Measurements from ENCODE around the gene KRT81.
"Not testable (repeated sequence)": the region's sequence is repeated elsewhere in the genome, so short reads cannot be mapped to it uniquely, and the experiment has no call there.

The KRT81 gene

DNA sequence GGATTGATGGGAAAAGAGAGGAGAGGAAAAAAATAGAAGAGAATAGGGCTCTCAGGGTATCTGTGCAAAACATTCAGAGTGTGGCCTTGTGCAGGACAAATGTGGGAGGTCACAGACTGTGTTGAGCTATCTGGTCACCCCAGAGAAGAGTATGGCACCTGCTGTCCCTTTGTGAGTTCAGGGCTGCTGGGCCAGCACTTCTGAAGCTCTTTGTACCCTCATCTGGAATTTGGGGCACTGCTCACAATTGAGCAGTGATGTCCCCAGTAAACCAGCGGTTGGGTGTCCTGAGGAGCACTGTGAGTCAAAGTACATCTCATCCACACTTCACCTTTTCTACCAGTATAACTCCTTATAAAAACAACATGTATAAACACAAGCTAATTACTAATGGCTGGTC, 2.6 kb upstream of the KRT81 start:
- DNase-seq: no peak

DNA sequence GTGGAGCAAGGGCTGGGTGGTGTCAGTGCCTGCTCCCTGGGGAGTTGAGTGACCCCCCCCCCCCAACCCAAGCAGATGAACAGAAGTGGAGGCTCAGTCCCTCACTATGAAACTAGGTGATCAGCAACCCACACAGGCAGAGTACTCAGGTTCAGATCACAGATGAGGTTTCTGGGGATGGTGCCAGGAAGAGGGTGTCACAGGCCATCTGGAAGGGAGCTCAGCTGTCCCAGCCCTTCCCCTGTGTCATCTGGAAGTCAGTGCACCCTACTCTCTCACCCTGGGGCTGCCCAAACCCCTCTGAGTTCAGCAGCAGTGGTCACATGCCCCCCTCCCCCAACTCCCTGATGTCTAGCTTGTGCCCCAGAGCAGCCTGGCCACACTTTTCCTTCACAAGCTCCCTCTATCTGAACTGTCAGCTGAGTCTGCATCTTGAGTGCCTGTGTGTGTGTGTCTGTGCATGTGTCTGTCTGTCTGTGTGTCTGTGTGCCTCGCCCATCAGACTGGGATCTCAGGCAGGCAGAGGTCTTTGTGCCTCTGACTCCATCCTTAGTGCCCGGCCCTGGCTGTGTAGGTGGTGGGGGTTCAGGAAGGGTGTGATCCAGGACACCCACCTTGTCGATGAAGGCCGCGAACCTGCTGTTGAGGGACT, 725 bp downstream of the KRT81 start:
- not testable (repeated sequence) for DNase-seq

DNA sequence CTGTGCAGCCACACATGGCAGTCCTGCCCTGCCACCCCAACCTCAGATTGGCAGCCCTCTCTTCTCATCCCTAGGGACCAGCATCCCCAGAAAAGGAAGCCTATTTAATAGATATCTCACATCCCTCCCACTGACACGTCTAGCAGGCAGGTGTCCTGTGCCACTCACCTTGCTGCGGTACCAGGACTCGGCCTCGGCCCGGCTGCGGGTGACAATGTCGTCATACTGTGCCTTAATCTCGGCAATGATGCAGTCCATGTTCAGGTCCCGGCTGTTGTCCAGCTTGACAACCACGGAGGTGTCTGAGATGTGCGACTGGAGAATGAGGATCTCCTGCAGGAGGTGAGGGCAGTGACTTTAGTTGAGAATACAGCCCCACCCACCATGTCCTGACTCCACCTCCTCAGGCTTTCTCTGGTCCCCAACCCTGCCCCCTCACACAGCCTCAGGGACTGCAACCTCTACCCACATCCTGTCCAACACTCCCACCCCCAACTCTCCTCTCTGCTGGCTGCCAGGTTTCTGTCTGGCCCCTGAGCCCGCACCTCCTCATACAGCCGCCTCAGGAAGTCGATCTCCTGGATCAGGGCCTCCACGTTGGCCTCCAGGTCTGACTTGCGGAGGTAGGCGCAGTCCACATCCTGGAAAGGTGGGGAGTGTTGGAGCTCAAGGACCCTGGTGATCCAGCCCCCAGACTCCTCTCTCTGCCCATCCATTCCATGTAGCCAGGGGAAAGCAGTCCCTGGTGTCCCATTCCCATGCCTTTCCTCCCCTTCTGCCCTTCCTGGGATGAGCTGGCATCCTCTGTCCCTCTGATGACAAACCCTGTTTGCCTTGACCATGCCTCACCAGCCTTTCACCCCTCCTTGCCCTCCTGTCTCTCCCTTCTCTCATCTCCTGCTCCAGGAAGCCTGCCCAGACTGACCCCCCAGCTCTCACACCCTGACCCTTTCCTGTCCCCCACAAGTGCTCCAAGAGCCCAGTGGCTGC, 3.2 kb downstream of the KRT81 start:
- not testable (repeated sequence) for DNase-seq

DNA sequence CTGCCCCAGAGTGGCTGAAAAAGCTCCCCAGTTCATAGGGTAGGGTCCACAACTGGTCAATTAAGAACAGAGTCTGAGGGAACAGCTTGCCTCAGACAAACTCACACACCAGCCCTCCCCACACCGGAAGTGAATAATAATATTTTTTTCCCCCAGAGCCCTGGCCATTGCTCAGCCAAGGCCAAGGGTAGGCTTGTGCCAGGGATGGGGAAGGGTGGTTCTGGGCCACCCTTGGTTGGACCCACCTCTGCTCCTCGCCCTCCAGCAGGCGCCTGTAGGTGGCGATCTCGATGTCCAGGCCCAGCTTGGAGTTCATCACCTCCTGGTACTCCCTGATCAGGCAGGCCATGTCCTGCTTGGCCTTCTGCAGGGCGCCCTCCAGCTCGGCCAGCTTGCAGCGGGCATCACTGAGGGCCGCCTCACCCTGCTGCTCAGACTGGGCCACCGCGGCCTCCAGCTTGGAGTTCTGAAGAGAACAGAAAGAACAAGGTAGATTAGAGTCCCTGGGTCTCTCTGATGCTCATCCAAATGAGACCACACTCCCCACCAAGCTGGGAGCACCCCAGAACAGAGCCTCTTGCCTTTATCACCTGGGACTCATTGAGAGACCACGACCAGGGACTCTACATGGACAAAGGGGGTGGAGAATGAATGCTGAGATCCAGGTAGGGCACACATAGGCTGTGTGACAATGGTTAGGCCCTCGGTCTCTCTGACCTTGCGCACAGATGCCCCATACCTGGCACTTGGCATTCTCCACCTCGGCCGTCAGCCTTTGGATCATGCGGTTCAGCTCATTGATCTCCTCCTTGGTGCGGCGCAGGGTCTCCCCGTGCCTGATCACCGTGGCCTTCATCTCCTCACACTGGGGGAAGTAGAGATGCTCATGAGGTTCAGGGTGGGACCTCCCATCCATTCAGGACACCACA, 4.2 kb downstream of the KRT81 start:
- DNase-seq: not testable (repeated sequence)

DNA sequence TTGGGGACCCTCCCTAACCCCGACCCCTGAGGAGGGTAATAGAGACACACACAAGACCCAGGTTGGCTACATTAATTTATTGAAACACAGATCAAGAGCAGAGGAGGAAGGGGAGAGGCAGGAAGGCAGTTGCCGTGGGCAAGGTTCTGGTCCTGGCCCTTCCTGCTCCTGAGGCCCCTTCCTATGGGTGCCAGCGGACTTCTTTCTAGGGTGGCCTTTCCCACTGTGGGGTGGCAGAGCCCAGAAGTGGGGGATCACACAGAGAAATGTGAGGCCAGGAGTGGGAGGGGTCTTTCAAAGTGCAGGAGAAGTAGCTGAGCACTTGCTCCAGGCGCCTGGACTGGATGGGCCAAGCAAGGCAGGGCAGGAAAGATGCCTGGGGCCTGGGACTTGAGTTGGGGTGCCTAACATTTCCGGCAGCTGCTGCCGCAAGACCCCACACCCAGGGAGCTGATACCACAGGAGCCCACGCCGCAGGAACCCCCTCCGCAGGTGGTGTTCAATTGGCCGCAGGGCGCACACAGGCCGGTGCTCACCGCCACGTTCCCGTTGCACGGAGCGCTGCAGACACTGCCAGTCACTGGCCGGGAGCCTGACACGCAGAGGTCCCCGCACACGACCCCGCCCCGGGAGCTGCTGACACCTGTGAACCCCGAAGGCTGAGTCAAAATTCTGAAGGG, 5.3 kb downstream of the KRT81 start:
- no peak for DNase-seq

DNA sequence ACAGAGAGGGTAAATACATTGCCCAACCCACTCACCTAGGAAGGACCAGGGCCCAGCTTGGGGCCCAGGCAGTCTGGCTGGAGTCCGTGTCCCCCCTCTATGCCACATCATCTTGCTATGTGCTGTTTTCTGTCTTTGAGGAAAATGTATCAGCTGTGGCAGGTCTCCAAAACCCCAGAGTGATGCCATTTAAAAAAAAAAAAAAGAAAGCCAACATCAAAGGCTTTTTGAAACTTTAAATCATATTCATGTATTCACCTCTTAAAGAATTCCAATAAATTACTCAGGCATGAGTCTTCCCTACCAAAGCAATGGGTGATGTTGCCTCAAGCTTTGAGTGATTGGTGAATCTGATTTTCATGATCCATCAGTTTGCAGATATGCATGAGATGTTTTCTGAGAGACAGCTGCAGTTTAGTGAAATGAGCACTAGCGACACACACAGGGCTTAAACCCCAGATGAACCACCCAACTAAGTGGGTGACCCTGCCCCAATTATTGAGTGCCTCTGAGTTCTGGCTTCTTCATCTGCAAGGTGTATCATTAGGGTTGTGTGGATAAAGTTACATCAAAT, 6.1 kb downstream of the KRT81 start:
- DNase-seq: no peak

DNA sequence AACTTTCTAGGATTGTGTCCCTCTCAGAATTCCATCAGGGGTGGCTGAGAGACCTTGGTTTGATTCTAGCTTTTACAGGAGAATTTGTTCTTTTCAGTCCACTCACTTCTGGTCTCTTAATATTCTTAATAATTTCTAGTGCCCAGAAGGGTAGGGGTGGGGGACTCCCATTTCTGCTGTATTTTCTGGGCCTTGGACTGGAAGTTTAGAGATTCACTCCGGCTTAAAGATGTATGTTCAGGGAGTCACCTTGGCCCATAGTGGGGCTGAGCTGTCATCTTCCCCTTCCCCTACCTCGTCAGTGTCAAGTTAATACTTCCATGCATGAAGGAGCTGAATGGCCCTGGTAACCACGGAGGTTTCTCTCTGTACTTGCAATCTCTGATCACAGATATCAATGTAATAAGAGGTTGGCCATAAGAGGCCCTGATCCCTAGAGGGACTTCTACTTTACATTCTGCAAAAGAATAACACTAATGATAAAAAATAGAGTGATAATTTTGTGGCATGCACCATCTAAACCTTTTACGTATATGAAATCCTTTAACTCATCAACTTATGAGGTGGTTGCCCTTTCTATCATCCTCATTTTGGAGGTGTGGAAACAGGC, 6.7 kb downstream of the KRT81 start:
- no peak for DNase-seq

DNA sequence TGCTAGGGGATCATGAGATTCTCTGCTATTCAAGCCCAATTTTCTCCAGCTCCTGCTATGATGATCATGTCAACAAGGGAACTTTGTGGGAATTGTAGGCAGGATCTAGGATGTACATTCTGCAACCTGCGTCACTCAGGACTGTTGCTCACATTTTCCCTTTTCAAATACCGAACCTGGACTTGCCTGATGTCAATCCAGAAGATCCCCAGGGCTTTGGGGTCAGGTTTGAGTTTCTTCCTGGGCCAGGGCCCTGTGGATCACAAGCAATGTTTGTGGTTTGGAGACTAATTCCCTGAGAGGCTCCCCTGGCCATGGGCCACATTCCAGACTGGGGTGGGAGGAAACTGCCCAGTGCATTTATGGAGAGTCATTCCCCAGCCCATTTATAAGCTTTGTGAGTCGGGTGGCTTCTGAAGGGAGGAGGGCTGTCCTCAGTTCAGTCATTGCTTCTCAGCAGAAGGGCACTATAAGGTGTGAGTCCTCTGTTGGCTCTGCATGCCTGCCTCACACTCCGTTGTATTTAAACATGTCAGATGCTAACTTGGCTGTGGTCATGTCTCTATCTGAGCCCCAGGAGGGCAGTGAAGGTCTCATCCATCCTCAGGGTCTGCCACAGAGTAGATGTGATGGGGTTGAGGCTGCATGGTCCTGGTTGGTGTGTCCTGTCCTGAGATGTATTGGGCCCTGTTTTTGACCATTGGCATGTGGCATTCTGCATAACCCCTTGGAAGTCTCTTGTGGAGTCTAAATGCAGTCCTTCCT, 10.4 kb downstream of the KRT81 start:
- DNase-seq: no peak

DNA sequence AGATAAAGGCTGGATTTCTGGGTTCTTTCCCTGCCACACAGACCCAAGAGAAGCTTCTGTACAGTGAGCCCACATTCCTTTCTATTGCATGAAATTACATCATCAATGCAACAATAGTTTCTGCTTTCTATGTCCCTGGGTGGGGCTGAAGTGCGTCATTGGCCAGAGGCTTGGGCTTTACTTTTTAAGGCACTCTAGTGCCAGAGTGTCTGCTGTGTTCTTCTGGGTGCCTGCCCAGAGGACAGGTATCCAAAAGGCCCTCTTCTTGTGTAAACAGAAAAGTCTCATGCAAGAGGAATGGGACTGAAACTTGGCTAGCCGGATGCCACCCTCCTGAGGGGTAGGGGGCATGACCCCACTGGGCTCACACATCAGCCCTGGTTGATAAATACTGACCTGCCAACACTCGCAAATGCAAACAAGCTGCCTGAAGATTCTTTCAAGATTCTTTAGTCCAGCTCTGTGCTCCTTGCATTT, 11.0 kb downstream of the KRT81 start:
- no peak for DNase-seq

DNA sequence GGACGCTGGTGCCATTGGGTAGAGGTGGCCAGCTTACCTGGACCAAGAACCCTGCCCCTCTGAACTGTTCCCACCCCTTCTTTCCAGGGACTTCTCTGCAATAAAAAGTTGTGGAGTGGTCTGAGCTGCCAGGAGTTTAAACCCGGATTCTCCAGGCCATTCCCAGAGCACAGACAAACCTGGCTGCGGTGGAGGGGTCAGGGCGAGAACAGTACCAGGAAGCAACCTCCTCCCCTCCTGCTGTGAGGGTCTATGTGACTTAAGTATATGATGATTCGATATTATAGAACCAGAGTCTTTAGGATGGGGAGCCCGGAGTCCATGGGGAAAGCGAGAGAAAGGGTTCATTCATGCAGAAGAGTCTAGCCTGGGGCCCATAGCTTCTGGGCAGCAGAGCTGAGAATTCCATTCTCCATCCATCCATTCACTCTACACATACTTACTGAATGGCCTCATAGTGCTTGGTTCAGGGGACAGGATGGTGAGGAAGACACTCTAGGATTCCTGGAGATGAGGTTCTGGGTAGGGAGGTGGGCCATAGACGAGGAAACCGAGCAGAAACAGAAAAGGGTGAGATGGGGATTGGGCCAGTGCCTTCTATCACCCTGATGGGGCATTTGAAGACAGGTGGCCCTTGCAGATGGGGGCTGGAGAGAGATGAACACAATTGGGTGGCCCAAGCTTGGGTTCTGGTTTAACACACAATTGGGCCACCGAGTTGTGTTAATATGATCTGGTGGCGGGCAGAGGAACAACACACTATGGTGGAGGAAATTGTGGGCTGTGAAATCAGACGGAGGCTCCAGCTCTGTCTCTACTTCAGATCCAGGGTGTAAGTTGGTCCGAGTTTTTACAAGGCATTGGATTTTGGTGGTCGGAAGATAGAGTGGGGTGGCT, 11.7 kb downstream of the KRT81 start:
- DNase-seq: no peak

DNA sequence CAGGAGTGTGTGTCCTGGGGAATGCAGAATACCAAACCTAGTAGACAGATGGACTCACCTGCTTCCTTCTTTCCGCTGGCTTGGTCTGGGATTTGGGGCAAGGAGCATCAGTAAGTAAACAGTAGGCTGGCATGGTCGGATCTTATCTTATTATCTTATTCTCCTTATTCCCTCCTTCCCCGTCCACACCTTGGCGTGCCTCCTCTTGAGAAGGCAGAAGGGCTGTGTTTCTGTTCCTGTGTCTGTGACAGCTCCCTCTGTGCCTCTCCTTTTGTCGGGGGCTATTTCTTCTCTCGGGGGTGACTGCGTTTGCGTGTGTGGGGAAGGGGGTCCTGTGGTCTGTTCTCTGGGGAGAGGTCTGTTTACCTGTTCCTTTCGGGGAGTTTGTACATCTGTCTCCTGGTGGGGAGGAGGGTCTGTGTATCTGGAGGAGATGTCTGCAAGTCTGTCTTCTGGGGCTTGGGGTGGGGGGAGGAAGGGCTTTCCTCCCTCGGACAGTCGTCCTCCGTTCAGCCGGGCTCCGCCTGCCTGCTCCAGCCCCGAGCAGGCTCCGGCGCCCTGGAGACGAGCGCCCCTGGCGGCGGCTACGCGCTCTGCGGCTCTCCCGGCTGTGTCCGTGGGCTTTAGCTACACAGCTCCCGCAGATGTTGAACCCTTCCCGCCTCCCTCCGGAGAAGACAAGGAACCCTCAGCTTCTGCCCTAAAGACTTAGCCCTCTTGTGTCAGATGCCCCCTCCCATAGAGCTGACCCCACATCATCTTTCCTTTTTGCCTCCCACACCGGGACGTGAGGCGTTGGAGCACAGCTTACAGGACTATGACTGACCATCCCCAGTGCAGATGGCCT, 12.5 kb downstream of the KRT81 start:
- peak; percentile 69 for DNase-seq

DNA sequence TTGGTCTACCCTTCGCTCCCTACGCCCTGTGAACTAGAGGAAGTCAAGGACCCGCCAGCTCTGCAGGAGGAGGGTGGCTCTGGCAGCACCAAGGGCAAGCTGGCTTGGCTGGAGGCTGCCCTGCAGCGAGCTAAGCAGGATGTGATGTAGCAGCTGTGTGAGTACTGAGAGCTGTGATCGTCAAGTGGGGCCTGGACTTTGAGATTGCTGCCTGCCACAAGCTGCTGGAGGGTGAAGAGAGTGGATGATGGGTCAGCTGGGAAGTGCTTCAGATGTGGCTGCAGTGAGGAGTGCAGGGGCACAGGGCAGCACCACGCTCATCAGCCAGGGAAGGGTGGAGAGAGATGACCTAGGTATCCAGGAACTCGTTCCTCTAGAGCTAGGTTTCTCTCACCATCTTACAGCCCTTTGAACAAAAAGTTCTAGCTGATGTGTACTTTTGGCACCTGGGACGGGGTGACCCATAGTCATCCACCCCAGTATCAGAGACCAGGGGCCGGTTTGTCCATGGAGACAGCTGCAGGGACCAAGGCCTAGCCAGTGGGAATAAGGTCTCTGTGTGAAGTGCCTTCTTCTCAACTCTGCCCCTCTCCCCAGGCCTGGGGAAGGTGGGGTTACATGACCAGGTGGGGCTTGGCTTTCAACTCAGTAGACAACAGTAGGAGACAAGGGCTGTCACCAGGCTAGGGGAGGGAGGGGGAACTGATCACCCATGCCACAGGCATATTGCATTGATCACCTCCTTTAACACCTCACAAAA, 13.7 kb downstream of the KRT81 start:
- DNase-seq: no peak

DNA sequence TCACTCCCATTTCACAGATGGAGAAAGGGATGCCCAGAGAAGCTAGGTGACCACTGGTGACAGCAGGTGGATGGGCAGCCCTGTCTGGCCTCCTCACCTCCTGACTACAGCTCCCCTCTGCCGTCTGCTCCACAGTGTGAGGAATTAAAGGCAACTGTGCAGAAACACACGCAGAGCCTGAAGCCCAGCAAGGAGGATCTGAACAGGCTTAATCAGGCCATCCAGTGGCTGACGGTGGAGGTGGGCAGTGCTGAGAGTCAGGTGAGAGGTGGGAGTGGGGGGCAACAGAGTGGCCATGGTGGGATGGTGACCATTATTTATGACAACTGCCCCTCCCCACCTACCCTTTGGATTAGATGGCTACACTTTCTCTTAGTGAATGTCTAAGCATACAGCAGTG, 15.6 kb downstream of the KRT81 start:
- DNase-seq: no peak

DNA sequence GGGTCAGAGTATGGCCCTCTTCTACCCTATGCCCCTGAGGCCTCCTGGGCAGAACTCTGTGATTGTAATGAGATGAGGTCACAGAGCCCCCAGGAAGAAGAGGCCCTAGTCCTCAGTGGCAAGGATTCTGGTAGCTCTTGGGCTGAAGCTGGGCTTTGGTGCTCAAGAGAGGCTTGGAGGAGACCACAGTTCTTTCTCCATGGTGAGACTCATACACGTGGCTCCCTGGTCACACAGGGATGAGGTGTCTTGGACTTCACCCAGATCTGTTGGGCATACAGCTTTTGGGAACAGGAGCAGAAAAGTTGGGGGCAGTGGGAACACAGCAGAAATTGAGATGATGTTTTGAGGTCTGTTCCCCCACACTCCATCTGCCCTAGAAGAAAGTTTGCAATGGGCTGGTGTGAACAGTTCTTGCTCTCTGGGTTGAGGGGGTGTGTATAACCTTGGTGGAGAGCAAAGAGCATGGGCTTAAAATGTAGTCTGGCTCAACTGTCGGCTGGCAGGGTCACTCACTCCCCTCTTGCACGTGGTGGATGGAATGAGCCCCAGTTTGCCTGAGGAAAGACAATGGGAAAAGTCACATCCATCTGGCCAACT, 16.7 kb downstream of the KRT81 start, which contains the start of gene KRT86:
Gene KRT86, plus strand, starts transcription at position 125 of the 600 bp plus-strand sequence. CDS start 27,272 bp downstream, outside the sequence.
- no peak for DNase-seq

DNA sequence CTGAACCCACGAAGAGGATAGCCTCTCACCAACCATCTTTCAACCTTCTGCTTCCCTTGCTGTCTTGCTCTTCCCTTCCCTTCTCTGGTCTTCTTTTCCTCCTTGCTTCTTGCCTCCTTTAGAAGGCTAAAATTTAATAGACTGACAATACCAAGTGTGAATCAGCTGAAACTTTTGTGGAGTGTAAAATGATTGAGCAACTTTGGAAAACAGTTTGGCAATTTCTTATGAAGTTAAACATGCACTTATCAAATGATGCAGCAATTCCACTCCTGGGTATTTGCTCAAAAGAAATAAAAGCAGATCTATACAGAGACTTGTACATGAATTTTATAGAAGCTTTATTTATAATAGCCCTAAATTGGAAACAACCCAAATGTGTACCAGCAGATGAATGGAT, 20.2 kb downstream of the KRT81 start:
- DNase-seq: no peak

DNA sequence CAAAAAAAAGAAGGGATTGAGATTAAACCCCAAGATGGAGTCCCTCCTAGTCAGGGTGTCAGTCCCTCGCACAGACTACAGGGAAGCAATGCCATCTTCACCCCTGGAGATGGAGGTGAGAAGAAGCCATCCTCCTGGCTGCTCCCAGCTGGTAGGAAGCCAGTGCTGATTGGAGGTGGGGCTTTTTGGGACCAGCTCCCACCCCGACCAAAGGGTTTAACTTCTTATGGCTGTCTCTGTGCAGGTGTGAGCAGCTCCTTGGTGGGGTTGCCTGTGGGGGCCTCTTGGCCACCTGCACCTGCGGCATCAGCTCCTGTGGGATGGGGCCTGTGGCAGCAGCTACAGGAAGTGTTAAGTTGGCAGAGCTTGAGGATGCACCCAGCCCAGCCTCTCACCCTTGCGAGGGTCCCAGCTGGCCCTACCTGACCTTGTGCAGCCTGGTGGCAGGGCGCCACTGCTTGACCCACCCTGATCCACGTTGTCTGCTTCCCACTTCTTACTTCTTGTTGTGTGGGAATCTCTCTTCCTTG, 20.7 kb downstream of the KRT81 start:
- no peak for DNase-seq

DNA sequence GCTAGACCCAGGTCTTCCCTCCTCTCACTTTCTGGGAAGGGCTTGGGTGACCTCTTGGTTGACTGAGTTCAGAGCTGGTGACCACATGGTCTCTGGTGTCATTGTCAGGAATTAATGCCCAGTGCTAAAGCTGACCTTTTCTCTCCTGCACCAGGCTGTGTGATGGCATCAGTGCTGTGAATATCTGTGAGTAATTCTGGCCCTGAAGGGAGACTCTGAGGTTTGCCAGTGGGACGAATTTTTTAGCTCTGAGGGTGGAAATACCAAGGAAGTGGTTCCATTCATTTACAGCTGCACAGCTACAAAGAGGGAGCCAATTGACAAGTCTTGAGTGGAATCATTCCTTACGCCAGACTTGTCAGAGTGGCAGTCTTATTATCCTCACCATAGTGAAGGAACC, 23.1 kb downstream of the KRT81 start:
- no peak for DNase-seq
